Panc1 (cell line): Measurements from ENCODE around the gene SLC22A17. TPM values are rescaled to one million over a fixed set of nuclear protein-coding genes. Genes with fewer than 3 reads are reported as not detected.
A peak's percentile ranks its signal among the peaks of the same experiment; 100 is the strongest.

Source experiments
- ATAC-seq: fragments of 200-7000 bp; cut with Tn5 transposase; 2 replicates; pipeline ENCODE4 v1.9.1; 2020; ENCODE audit warnings: mild to moderate bottlenecking, moderate library complexity
- BruUV-seq: library from RNA; stranded (reverse); fragments of 400-500 nt; replicated peaks from 2 replicates; lab custom pipeline; 2021; lab: Mats Ljungman, UMichigan
- CTCF ChIA-PET: fragments of 300-600 bp; sonication (Branson Sonifier 250); formaldehyde crosslinking; loops from one replicate; lab custom pipeline; 2022; ENCODE audit warnings: antibody characterized with exemption; lab: Charles Lee
- POLR2A ChIA-PET: fragments of 300-600 bp; sonication (Branson Sonifier 250); formaldehyde crosslinking; loops from one replicate; lab custom pipeline; 2022; ENCODE audit warnings: antibody characterized with exemption; lab: Charles Lee
- DNase-seq: peaks from one replicate; pipeline ENCODE4 v3.0.0-alpha.2; 2010; ENCODE audit warnings: low read depth, low spot score
- H3K27ac ChIP-seq: 2 replicates; pipeline ENCODE4 v1.5.1; 2011; ENCODE audit warnings: mild to moderate bottlenecking, low read length, inconsistent platforms
- H3K27me3 ChIP-seq: fragments of 200-500 bp; sonication (Bioruptor generic); 2 replicates; pipeline ENCODE4 v1.6.0; 2014; ENCODE audit warnings: low read length, inconsistent platforms; ENCODE audit not compliant: control insufficient read depth, insufficient read depth
- H3K36me3 ChIP-seq: fragments of 200-500 bp; sonication (Bioruptor generic); 2 replicates; pipeline ENCODE4 v1.5.1; 2014; ENCODE audit warnings: inconsistent platforms, mild to moderate bottlenecking, low read length, moderate library complexity; ENCODE audit not compliant: control insufficient read depth, insufficient read depth
- H3K4me1 ChIP-seq: 2 replicates; pipeline ENCODE4 v1.5.1; 2011; ENCODE audit warnings: inconsistent platforms, mild to moderate bottlenecking, low read length, moderate library complexity; ENCODE audit not compliant: control insufficient read depth, insufficient read depth
- H3K4me3 ChIP-seq, 2 experiments: 2 replicates each; pipeline ENCODE4 v1.5.1; 2011 to 2012; ENCODE audit warnings: low read depth in 2 of 2, low read length in 2 of 2, mild to moderate bottlenecking in 2 of 2, inconsistent platforms in 1 of 2, moderate library complexity in 1 of 2
- H3K9me3 ChIP-seq: fragments of 200-500 bp; sonication (Bioruptor generic); 2 replicates; pipeline ENCODE4 v1.5.1; 2014; ENCODE audit warnings: low read depth, mild to moderate bottlenecking, inconsistent platforms, low read length, moderate library complexity; ENCODE audit not compliant: control insufficient read depth, insufficient read depth
- CTCF ChIP-seq: fragments of 450-650 bp; IDR thresholded peaks from 2 replicates; pipeline ENCODE4 v1.5.1; 2017; ENCODE audit warnings: mild to moderate bottlenecking
- POLR2AphosphoS5 ChIP-seq: IDR thresholded peaks from 2 replicates; pipeline ENCODE4 v1.6.1; 2012; ENCODE audit warnings: mild to moderate bottlenecking, low read depth, low read length, moderate library complexity
- REST ChIP-seq, 2 experiments: IDR thresholded peaks; 2 replicates each; pipeline ENCODE4 v1.6.1; 2011 to 2012; ENCODE audit warnings: low read depth in 2 of 2, control low read depth in 1 of 2, low read length in 1 of 2, mild to moderate bottlenecking in 1 of 2, moderate library complexity in 1 of 2; ENCODE audit not compliant: insufficient read depth in 1 of 2
- SIN3A ChIP-seq: IDR thresholded peaks from 2 replicates; pipeline ENCODE4 v1.6.1; 2012; ENCODE audit warnings: low read depth, mild to moderate bottlenecking, low read length, moderate library complexity, borderline replicate concordance; ENCODE audit not compliant: insufficient read depth
- TCF7L2 ChIP-seq: IDR thresholded peaks from 2 replicates; pipeline ENCODE4 v1.6.1; 2011; ENCODE audit warnings: mild to moderate bottlenecking, low read depth, low read length, inconsistent platforms
- in situ Hi-C: cut with HindIII; loops from 2 replicates; pipeline ENCODE4 v1.10.0; 2016; ENCODE audit warnings: low sequenced_read_pairs, low pct_unique_long_range_greater_than_20kb
- intact Hi-C: fragments of 100-400 bp; cut with micrococcal nuclease; formaldehyde crosslinking; loops from one replicate; pipeline ENCODE4 v1.10.0; 2022; ENCODE audit not compliant: unreplicated experiment
- total RNA-seq: library from RNA; stranded (reverse); gene quantifications from one replicate; pipeline ENCODE4 v1.2.1, GENCODE V29; 2021; ENCODE audit not compliant: unreplicated experiment

The SLC22A17 gene
- total RNA-seq, 1 experiment from 2014 or later: 3.2 TPM

- no peaks in the 10 kb centered on the region for H3K9me3 ChIP-seq
- in situ Hi-C loops (no loop called here), intact Hi-C loops (no loop called here)
- peak overlapping the region; percentile 67 to 90 for H3K4me3 ChIP-seq
- H3K27me3 ChIP-seq: no peaks in the 10 kb centered on the region
- CTCF ChIA-PET: interaction anchor here (0.6 to 1.1 kb wide), 2 partner anchors 181 to 269 kb away, joined by 3 to 4 read pairs; no protein-coding TSS in a partner anchor
- peak overlapping the region; percentile 81 for H3K27ac ChIP-seq
- BruUV-seq: no TSS peak
- TF ChIP-seq REST (IDR thresholded peaks at IDR 0.05; ENCODE audit: insufficient read depth in 1 of 2, low read depth in 2 of 2, low read length in 1 of 2) (no peak), TCF7L2 (peak; percentile 93), POLR2AphosphoS5 (no peak), CTCF (peak; percentile 92)
- no peaks in the 10 kb centered on the region for H3K36me3 ChIP-seq
- DNase-seq (peak; percentile 63), ATAC-seq (peak; percentile 91)
- POLR2A ChIA-PET: no interaction called here
- peaks cover 16% of the 10 kb centered on the region for H3K4me1 ChIP-seq
Measured at GRCh38 chr14:23301288-23301968, 51.3 kb downstream of the SLC22A17 start.

GRCh38 chr14:23300687-23301223, 51.9 kb downstream of the SLC22A17 start:
- BruUV-seq: TSS peak; percentile 91
- H3K4me3 ChIP-seq: peak overlapping the region; percentile 67 to 90
- H3K4me1 ChIP-seq: peaks cover 12% of the 10 kb centered on the region
- no peak for ATAC-seq
- ChIA-PET CTCF (interaction anchor here (0.5 to 1.1 kb wide), 2 partner anchors 180 to 793 kb away, joined by 3 to 4 read pairs; no protein-coding TSS in a partner anchor), POLR2A (no interaction called here)
- DNase-seq: no peak
- H3K27me3 ChIP-seq: no peaks in the 10 kb centered on the region
- TF ChIP-seq POLR2AphosphoS5: no peak
- no peak for TF ChIP-seq SIN3A
- TF ChIP-seq TCF7L2: no peak
- TF ChIP-seq REST (IDR thresholded peaks at IDR 0.05; ENCODE audit: insufficient read depth in 1 of 2, low read depth in 2 of 2, low read length in 1 of 2): no peak
- TF ChIP-seq CTCF: no peak
- intact Hi-C loops (no loop called here), in situ Hi-C loops (no loop called here)
- H3K27ac ChIP-seq: peak overlapping the region; percentile 93
- no peaks in the 10 kb centered on the region for H3K36me3 ChIP-seq
- no peaks in the 10 kb centered on the region for H3K9me3 ChIP-seq
